CD4-positive, alpha-beta T cell treated with Interleukin-6 at 100 ng/mL for 8 hours (primary cell): ENCODE measurements around the gene RBBP9.
A peak's percentile ranks its signal among the peaks of the same experiment; 100 is the strongest.
"Not testable (repeated sequence)": the region's sequence is repeated elsewhere in the genome, so short reads cannot be mapped to it uniquely, and the experiment has no call there.

Source experiments
- DNase-seq: peaks from one replicate; pipeline ENCODE4 v3.0.0-alpha.2; 2020; ENCODE audit warnings: mixed read lengths, low spot score

Gene RBBP9

DNA sequence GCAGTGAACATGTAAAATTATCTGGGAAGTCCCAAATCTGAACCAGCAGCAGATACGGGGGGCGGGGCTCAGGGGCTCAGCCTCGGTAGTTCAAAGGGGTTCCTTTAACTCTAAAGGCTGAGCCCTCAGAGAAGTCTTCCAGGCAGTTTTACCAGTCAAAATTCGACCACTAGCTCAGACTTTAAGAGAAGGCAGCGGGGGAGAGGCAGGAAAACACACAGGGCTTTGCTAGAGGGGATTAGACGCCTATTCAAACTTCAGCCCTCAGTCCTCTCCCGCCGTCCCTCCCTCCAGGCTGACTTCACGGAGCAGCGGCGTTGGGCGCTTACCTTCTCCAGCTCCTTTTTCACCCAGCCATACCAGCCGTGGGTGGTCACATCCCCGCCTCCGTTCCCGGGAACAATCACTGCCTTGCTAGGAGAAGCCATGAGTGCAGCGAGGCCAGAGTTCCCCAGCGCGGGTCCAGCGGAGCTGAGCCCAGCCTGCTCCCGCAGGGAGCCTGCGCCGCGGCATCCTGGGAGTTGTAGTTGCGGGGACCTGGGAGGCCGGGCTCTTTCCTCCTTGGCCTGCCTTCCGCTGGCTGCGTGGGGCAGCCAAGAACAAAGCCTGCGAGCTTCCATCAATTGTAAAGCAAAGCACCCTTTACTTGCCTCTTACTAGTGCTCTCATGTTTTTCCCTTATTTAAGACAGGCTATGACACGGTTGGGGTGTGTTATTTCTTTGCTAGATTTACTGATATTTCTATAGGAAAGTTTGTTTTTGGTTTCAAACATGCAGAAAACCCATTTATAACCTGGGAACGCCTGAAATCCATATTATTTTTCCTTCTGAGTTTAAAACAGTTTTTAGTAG lies at the start of gene RBBP9:
RBBP9 (minus strand) TSS at position 486 of the 853 bp plus-strand sequence; CDS start at position 428, 58 bp downstream.
- DNase-seq, result peak; percentile 73

DNA sequence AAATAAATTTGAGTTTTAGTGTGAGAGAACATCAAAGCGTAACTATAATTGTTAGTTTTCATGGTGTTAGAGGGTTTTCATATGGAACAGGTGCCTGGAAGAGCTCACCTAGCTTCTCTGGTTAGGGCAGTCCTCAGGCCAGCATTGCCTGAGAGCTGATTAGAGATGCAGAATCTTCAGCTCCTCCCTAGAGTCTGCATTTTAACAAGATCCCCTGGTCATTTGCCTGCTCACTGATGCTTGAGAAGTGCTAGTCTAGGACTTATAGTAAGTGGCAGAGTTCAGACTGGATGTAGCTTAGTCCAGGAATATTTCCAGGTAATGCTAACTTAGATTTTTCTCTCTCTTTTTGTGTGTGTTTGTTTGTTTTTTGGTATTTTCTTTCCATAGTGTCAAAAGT lies 48.5 kb upstream of the RBBP9 start:
- DNase-seq, result no peak

DNA sequence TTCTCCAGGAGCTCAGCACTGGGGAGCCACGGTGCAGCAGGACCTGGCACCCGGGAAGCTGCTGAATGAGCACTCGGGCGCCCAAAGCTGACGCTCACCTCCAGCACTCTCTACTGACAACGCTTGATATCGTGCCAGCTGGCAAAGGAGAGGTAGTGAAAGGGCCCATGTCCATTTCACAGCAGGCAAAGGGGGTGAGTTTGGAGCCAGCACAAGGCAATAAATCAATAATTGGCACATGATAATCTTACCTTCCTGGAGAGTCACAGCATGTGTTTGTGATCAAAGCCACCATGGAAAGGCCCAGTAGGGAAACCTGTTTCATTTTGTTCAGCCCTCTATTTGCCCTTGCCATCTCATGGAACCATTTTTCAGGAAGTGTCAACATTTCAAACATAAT lies 46.9 kb upstream of the RBBP9 start:
- no peak for DNase-seq

DNA sequence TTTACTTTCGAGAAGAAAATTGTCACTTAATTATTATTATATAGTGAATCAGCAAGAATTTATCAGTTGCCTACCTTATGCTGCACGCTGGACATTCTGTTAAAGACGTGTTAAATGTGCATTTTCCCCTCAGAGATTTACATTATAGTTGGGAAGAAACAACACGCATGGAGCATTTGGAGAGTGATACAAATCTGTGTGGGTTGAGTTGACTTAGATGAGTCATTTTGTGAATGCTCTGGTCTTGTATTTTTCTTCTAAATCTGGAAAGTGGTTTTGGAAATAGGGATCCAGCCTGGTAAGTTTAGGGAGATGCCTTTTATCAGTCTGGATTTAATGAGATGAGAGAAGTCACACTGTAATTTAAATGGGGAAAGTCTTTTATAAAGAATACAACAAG lies 46.2 kb upstream of the RBBP9 start:
- DNase-seq, result no peak

DNA sequence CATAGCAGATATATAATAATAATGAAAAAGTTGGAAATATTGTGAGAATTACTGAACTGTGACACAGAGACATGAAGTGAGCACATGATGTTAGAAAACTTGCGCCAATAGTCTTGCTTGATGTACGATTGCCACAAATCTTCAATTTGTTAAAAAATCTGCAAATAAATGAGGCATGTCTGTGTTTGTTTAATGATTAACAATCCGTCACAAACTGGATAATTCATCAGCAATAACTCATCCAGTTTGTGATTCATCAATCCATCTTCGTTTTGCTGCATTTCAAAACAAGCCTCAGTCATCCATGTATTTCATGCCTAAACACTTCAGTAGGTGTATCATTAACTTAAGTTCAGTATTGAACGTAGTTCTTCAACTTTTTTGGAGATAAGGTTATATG lies 44.7 kb upstream of the RBBP9 start:
- DNase-seq, result no peak

DNA sequence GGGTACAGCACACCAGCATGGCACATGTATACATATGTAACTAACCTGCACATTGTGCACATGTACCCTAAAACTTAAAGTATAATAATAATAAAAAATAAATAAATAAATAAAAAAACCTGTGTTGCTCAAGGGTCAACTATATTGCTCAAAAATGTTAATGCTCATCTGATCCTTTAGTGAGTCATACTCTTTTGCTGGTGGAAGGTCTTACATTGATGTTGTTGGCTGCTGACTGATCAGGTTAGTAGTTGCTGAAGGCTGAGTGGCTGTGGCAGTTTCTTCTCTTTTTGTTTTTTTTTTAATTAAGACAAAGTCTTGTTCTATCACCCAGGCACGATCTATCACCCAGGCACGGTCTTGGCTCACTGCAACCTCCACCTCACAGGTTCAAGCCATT lies 40.6 kb upstream of the RBBP9 start:
- DNase-seq, result no peak

DNA sequence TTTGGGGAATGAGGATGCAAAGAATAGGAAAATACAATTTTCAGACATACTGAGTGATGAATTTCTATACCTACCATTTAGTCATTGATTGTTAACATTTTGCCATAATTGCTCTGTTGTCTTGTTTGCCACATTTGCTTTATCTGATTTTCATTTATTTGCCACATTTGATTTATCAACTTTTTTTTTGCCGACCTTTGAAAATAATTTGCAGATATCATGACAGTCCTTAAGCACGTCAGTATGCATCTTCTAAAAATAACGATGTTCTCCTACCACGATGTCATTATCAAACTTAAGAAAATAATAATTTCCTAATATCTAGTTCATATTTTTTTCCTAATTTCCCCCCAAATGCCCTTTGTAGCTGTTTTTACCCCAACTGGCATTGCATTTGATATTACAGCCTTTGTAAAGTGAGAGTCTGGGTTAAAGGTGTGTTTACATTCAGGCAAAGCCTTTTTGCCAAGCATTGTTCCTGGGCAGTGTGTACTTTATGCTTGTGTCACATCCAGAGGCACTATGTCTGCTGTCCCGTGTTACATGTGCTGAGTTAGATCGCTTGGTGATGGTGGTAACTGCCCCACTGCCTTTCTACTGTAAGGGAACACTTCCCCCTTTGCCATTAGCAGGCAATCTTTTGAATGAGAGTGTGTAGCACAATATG lies 37.1 kb upstream of the RBBP9 start:
- no peak for DNase-seq

DNA sequence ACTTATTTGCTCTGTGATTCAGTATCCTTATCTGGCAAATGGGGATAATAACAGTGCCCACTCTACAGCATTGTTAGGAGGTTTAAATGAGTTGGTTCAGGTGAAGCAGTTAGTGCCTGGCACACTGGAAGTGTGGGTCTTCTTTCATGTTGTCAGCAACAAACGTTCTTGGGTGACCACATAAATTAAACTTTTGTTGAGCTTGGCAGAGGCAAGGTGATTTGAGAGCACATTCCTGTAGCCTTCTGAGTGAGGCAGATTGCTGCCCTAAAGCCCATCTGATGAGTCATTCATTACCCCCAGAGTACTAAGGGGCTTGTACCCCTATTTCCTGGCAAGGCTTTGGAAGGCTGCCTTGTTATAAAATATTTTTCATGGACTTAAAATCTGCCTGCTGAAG lies 36.5 kb upstream of the RBBP9 start:
- DNase-seq, result no peak

DNA sequence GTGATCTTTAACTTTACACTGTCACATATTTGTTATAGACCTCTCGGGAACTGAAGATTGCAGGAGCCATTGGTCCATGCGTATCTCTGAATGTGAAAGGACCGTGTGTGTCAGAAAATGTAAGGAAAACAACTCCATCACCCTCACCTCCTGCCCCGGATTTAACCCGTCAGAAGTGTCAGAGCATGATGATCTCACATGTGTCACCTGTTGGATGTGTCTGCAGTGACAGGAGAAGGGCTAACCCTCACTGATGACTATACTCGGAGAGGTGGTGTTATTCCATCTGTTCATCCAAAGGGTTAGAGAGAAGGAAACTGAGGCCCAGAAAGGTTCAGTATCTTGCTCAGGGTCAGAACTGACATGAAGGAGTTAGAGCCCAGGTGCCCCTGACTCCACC lies 35.6 kb upstream of the RBBP9 start:
- DNase-seq, result no peak

DNA sequence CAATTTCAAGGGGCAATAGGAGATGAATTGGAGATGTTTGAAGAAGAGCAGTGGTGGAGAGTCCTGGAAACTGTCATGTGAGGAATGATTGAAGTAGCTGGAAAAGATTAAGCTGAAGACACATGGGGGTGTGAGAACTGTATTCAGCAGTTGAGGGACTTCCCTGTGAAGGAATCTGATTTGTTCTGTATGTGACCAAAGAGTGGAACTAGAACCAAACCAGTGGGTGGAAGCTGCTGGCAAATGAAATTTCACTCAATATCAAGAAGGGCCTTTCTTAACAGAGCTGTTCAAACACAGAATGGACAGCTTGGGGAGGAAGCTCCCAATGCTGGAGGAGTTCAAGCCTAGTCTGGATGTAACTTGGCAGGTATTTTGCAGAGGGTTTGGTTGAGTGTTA lies 32.0 kb upstream of the RBBP9 start:
- DNase-seq, result no peak

DNA sequence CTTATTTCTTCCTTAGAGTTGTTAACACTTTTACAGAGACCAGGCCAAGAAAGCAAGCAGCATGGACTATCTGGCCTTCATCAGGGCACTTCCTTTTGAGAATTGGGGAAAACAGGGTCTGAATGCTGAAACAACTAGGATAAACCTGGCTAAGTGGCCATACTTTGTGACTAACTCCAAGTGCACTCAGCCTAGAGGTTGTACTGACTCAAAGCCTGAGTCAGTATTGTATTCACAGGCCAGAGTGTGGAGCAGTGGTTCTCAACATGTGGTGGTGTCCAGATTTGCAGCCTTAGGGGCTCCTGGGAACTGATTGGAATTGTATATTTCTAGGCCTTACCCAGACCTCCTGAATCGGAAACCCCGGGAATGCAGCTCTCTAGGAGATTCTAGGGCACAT lies 30.8 kb upstream of the RBBP9 start:
- no peak for DNase-seq

DNA sequence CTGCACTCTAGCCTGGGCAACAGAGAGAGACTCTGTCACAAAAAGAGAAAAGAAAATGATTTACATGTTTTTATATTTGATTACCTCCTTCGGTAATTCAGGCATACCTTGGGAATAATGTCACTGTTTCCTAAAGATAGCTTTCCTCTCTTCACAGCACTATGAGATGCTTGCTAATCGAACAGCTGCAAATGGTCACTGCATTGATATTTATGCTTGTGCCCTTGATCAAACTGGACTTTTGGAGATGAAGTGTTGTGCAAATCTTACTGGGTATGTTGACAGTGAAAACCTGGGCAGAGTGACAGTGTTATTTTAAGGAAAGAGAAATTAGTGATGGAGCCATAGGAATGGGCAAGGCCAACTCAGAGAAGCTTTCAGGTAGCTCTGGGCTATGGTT lies 30.3 kb upstream of the RBBP9 start:
- no peak for DNase-seq

DNA sequence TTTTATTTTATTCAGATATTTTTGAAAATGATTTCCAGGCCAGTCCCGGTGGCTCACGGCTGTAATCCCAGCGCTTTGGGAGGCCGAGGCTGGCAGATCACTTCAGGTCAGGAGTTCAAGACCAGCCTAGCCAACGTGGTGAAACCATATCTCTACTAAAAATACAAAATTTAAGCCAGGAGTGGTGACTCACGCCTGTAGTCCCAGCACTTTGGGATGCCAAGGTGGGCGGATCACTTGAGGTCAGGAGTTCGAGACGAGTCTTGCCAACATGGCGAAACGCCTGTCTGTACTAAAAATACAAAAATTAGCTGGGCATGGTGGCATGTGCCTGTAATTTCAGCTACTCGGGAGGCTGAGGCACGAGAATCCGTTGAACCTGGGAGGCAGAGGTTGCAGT lies 29.7 kb upstream of the RBBP9 start:
- DNase-seq, result not testable (repeated sequence)

DNA sequence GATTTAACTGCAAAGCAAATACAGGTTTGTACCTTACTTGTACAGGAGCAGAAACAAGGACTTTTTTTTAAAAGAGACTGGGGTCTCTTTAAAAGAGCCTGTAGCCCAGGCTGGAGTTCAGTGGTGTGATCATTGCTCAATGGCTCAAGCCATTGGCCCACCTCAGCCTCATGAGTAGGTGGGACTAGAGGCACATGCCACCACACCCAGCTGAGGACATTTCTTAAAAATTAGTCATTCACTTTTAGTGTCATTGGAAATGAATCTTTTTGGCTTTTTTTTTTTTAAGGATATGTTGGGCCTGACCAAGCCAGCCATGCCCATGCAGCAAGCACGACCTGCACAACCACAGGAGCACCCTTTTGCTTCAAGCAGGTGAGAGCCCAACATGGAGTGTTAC lies 27.6 kb upstream of the RBBP9 start:
- no peak for DNase-seq

DNA sequence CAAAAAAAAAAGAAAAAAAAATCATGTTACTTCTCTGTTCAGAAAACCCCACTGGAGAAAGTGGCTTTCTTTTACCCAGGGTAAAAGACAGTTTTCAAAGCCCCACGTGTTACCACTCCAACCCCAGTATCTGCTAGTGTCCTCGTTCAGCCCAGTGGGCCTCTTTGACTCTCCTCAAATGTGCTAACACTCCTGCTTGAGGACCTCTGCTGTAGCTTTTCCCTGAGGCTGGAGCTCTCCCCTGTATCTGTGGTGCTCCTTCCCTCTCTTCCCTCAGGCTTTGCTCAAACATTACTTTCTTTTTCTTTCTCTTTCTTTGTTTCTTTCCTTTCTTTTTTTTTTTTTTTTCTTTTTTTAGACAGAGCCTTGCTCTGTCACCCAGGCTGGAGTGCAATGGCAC lies 26.0 kb upstream of the RBBP9 start:
- no peak for DNase-seq

DNA sequence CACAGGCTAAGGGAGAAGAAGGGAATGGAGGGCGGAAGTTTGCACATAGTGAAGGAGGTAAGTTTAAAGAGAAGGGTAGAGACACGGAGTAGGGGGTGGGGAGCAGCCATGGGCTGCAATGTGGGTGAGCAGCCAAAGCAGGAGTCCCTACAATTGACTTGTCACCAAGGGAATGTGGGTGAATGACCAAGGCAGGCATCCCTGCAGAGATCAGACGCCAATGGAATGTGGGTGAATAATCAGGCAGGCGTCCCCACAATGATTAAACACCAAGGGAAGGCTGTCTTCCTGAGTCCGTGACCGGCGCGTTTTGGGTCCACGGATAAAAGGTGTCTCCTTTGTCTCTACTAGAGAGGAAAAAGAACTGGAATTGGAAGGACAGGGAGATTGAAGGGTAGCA lies 25.0 kb upstream of the RBBP9 start:
- DNase-seq, result not testable (repeated sequence)

DNA sequence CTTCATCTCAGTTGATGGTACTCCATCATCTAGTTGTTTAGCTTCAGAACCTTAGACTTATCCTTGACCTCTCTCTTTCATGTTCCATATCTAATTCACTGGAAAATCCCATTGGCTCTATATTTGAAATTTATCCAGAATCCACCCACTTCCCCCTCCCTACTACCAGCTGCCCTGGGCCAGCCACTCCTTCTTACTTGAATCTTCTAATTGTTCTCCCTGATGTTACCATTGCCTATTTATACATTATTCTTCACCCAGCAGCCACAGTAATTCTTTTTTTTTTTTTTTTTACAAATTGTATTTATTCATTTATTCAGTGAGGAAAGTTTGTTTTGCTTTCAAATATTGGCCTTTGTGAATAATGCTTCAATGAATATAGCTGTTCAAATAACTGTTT lies 18.9 kb upstream of the RBBP9 start:
- no peak for DNase-seq

DNA sequence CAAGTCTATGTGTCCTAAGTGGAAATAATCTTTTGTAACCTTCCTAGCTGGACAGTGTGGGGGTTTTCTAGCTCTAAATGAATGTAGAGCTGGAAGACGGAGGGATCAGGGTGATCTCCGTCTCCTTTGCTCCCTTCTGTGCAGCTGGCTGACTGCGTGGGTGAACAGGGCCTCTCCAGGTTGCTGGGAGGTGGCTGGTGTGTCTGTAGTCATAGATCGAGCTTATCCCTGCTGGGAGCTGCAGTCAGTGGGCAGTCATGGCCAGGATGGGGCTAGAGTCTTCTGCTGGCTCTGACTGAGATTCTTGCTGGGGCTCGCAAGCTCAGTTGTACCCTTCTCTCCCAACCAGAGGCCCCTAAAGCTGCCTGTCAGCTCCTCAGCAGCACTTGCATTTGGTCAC lies 17.1 kb upstream of the RBBP9 start:
- no peak for DNase-seq

DNA sequence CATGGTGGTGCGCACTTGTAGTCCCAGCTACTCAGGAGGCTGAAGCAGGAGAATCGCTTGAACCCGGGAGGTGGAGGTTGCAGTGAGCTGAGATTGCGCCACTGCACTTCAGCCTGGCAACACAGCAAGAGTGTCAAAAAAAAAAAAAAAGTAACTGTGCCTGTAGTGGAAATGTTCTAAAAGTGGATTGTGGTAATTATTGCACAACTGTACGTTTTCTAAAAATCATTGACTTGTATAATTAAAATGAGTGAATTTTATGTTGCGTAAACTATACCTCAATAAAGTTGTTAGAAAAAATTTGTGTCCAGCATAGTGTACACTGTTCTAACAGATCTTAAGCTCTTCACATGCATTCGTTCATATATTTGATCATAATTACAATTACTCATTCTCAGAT lies 16.2 kb upstream of the RBBP9 start:
- DNase-seq, result no peak

DNA sequence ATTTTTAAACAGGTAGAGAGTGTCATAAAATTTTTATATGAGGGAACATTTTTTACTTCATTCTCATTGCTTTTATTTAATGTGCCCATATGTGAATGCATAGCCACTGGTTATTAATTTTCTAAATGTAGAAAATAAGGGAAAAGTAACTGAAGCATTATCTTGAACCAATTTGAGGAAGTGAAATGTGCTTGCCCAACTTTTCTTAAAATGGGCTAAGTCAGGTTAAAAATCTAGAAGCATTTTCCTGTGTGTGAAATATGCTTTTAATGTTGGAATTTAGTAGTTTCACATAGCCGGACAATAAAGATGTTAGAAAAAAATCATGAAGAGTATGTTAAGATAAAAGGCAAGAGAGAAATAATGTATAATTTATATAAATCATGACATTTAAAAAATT lies 14.5 kb upstream of the RBBP9 start:
- no peak for DNase-seq

DNA sequence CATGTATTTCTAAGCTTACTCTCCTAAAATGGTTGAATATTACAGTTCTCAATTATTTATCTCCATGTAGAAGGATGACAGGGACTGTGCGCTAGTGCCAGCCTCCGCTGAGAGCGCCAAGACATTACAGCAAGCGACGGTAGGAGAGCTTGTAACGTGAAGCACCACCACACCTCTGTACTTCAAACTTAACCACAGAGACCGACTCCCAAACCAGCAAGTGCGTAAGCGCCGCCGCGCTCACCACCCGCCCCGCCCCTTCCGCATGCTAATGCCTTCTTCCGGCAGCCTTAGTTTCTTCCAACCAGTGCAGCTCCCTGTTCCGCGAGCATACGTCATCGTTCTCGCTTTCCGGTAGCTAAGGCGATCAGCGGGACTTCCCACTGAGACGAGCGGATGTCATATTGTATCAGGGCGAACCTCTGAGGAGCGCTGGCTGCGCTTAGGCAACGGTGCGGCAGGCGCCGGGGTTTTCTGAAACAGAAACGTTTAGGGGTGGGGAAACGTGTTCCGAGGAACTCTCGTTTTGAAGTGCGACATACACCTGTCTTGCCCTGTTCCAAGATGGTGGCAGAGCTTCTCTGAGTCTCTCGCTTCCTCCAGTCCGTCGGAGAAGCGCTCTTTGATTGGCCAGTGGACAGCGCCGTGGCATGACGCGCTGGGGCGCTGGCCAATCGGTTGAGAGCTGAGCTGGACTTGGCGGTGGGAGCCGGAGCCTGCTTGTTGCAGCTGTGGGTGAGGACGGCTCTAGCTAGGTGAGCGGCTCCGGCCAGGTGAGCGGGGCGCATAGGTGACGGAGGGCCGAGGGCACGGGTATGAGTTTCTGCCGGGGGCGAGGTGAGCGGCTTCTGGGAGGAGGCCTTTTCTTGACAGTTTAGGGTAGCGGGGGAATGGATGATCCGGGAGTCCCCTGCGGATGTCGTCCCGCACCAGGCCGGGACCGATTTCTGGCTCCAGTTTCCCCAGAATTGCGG lies 10.5 kb upstream of the RBBP9 start, which contains the start of gene SEC23B:
SEC23B (plus strand) TSS at position 723 of the 974 bp plus-strand sequence. CDS start 2,896 bp downstream, outside the sequence.
- peak; percentile 97 for DNase-seq

DNA sequence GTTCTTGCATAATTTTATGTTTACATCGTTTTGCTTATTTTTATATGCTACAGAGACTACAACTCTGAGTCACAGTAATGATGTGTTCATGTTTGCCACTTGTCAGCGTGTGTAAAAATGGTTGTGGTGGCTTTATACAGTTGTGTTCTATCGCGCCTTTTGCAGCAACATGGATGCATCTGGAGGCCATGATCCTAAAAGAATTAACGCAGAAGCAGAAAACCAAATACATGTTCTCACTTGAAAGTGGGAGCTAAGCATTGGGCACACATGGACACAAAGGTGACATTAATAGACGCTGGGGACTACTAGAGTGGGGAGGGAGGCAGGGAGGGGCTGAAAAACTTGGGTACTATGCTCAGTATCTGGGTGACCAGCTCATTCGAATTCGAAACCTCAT lies 9.7 kb upstream of the RBBP9 start:
- no peak for DNase-seq
